G401 (cell line): ENCODE results near the gene ZNF562. TPM values are rescaled to one million over a fixed set of nuclear protein-coding genes. Genes with fewer than 3 reads are reported as not detected.
A peak's percentile ranks its signal among the peaks of the same experiment; 100 is the strongest.

Experiments
- DNase-seq: peaks from one replicate; pipeline ENCODE4 v3.0.0-alpha.2; 2015; ENCODE audit warnings: low spot score
- in situ Hi-C: cut with HindIII; loops from 2 replicates; pipeline ENCODE4 v1.10.0; 2016; ENCODE audit warnings: low sequenced_read_pairs, mixed read lengths
- total RNA-seq: library from RNA; depleted of rRNA; stranded (reverse); fragments of >200 nt; shearing (Covaris generic); gene quantifications from 2 replicates; pipeline ENCODE4 v1.2.3, GENCODE V29; 2014; rRNA removed

ZNF562 gene
- total RNA-seq, 1 experiment from 2014 or later: 34.7 TPM

DNA sequence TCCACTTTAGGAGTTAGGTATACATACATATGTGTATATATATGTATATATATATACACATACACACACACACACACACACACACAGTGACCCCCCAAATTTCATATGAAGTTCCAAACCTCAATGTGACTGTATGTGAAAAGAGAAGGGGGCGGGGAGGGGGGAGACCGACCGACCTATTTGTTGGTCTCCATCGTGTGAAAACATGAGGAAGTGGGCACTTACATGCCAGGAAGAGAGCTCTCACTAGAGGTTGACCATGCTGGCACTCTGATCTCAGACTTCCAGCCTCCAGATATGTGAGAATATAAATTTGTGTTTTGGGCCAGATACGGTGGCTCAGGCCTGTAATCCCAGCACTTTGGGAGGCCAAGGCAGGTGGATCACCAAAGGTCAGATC is 24.6 kb downstream of the ZNF562 start:
- in situ Hi-C loops: no loop called here
- DNase-seq: no peak

DNA sequence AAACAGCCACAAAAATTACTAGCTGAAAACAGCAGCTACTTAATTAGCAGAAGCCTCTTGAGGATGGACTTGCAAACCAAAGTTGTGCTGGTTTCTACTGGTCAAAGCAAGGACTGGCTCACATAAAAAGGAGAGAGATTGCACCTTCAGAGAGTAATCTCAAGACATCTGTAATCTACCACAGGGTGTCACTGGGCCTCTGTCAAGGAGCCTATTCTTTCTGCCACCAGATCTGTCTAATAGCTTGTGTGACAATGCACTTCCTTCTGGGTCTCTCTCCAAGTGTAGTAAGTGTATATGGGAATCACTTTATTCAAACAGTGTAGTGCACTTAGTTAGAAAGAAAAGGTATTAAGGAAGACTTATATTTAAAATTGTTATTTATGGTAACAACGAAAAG is 29.4 kb downstream of the ZNF562 start:
- peak; percentile 1 for DNase-seq
- in situ Hi-C loops: no loop called here

GRCh38 chr19:9644472-9644871 is 30.4 kb downstream of the ZNF562 start:
- no peak for DNase-seq
- in situ Hi-C loops: no loop called here

- in situ Hi-C loops: no loop called here
- DNase-seq: no peak
These were observed 33.1 kb downstream of the ZNF562 start for GRCh38 chr19:9641810-9642209.

DNA sequence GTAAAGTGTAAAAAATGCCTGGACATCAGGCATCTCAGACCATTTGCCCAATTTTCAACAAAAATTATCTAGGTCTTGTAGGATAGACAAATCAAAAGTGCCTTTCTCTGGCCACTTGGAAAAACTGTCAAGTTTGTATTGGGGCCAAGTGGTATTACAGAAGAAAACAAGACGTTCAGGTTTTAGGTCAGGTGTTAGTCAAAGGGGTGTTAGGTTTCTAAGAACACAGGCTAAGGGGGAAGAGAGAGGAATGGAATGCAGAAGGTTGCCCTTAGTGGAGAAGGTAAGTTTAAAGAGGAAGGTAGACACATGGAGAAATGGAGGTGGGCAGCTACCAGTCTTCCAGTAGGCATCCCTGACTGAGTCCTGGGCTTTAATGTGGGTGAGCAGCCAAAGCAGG is 33.9 kb downstream of the ZNF562 start:
- in situ Hi-C loops: no loop called here
- no peak for DNase-seq

DNA sequence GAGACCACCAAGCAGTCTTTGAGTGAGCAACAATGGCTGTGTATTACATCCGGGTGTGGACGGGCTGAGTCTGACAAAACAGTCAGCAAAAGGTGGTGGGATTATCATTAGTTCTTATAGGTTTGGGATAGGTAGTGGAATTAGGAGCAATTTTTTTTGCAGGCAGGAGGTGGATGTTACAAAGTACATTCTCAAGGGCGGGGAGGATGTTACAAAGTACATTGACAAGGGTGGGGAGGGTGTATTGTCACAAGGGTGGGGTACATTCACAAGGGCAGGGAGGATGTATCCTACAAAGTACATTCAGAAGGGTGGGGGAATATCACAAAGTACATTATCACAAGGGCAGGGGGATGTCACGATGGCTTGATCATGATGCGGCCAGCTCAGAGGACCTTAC is 38.9 kb downstream of the ZNF562 start:
- no peak for DNase-seq
- in situ Hi-C loops: no loop called here

DNA sequence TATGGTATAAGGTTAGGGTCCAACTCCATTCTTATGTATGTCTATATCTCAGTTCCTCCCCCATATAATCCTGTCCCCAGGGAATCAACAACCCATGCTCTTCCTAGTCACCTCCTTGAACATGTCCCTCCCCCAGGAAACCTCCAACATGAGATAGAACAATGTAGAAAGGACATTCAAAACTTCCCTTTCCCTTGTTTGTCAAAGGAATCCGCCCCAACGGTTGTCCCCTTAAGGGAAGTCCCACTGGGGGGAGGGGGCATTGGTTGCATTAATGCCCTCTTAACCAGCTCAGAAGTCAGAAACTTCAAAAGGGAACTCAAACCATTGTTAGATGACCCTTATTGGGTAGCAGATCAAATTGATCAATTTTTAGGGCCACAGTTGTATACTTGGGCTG is 47.0 kb downstream of the ZNF562 start:
- DNase-seq: no peak
- in situ Hi-C loops: no loop called here

DNA sequence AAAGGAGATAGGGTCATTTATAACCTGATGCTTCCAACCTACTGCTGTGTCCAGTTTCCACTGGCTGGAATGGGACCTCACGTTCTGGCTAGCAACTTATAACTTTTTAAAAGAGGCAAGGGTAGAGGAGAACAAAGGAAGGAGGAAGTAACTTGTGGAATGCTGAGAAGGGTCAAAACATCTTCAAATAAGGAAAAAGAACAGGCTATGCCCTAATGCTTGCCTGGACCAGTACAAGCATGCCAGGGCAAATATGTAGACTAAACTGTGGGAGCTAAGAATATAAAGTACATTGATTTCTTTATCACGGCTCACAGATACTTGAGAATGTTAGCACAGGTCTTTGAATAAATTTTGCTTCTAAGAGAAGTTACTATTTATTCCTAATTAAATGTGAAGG is 52.4 kb downstream of the ZNF562 start:
- in situ Hi-C loops: no loop called here
- no peak for DNase-seq

DNA sequence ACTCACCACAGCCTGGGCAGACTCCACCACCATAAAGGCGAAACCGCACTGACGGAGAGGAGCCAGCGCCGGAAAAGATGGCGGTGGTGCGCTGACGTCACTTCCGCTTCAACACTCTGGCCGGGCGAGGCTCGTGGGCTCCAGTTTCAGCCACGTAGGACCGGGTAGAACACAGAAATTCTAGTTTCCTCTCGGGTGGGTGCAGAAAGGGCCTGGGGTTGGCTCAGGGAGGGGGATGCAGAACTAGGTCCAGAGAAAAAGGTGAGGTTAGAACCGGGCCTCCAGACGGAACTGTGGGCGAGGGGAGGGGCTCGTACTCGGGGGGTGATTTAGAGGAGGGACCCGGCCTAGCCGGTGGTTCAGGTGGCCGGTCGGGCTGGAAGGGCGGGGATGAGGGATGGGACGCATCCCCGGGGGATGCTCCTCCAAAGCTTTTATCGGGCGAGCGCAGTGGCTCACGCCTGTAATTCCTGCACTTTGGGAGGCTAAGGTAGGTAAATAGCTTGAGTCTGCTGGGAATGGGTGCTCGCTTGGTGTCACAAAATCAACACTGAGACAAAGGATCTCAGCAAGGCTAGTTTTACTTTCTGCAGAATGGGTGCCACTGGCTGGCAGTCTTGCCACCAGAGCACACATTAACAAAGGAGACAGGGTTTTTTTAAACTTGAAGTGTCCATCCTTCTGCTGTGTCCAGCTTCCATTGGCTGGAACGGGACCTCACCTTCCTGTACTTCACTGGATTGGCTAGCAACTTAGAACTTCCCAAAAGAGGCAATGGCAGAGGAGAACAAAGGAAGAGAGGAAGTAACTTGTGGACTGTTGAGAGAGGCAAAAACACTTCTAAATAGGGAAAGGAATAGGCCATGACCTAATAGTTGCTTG is 53.5 kb downstream of the ZNF562 start, which contains the start of gene ZNF561:
TSS of gene ZNF561 (minus strand) at position 77 of the 882 bp plus-strand sequence. CDS start 1,776 bp downstream, outside the sequence.
- in situ Hi-C loops: no loop called here
- DNase-seq: peak; percentile 86

- no peak for DNase-seq
- in situ Hi-C loops: no loop called here
These were observed 54.1 kb downstream of the ZNF562 start for GRCh38 chr19:9620842-9621155.

DNA sequence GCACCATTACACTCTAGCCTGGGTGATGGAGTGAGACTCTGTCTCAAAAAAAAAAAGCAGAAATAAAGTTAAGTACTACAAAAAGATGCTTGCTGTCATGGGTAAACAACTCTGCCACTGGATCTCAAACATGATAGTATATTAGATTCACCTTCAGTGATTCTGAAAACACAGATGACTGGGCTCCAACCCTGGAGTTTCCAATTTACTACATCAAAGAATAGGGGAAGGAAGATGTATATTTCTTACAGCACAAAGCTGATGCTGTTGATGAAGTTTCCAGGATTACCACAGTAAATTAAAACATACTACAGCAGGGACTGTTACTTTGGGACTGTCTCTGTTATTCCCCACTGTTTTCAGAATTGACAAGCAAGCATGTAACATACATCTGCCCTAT is 59.1 kb downstream of the ZNF562 start:
- no peak for DNase-seq
- in situ Hi-C loops: no loop called here

DNA sequence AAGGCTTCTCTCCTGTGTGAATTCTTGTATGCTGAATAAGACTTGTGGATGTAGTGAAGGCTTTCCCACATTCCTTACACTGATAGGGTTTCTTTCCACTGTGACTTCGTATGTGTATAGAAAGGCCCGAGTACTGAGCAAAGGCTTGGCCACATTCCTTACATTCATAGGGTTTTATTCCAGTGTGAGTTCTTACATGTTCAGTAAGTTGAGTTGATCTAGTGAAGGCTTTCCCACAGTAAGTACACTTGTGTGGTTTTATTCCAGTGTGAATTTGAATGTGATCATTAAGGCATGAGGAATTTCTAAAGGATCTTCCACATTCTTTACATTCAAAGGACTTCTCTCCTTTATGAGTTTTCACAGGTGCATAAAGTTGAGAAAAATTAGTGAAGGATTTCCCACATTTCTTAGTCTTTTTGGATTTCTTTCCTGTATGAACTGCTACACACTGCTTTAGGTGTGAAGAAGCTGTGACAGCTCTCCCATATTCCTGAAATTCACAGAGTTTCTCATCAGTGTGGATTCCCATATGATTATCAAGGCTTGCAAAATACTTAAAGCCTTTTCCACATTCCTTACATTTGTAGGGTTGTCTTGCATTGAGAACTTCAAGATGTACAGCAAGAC is 64.3 kb downstream of the ZNF562 start:
- in situ Hi-C loops: no loop called here
- no peak for DNase-seq

GRCh38 chr19:9608912-9609311 is 66.0 kb downstream of the ZNF562 start:
- in situ Hi-C loops: no loop called here
- DNase-seq: no peak

DNA sequence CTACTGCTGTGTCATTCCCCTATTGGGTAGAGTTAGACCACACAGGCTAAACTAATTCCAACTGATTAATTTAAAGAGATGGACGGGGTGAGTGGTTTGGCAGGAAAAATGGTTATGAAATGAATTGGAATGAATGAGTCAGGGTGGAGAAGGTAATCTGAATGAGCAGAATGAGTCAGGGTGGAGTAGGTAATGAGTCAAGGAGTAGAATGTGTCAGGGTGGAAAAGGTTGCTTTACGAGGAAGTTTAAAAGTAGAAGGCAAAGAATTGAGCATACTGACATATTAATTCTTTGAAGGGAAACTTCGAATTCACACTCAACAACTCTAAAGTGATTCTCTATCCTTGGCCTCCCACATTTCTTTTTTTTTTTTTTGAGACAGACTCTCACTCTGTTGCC is 77.9 kb downstream of the ZNF562 start:
- in situ Hi-C loops: no loop called here
- no peak for DNase-seq

Other genes starting within 250 kb of the ZNF562 start
- 13.0 and 16.1 TPM in 2 replicates for gene ZNF266, start 239.5 kb downstream of the ZNF562 start, total RNA-seq
- not detected in 2 replicates for gene ZNF560, start 176.5 kb downstream of the ZNF562 start, total RNA-seq
- 0.68 and 8.9 TPM in 2 replicates for gene ZNF426, start 136.5 kb downstream of the ZNF562 start, total RNA-seq
- gene ZNF121, start 90.6 kb downstream of the ZNF562 start, total RNA-seq: 27.3 and 41.1 TPM in 2 replicates
- gene ZNF561, start 53.9 kb downstream of the ZNF562 start, total RNA-seq: 26.3 and 41.3 TPM in 2 replicates
- 6.2 and 12.6 TPM in 2 replicates for gene ZNF846, start 93.6 kb upstream of the ZNF562 start, total RNA-seq
- 23.4 and 32.4 TPM in 2 replicates for gene FBXL12, start 144.0 kb upstream of the ZNF562 start, total RNA-seq
- gene UBL5, start 152.8 kb upstream of the ZNF562 start, total RNA-seq: 338 and 361 TPM in 2 replicates
- gene PIN1, start 160.2 kb upstream of the ZNF562 start, total RNA-seq: 222 and 282 TPM in 2 replicates